HG02840 (cell line): Measurements from ENCODE around the gene PIP4K2A.

Source experiments
- ATAC-seq: cut with Tn5 transposase; IDR thresholded peaks from one replicate; pipeline ENCODE4 v1.9.1; 2021; ENCODE audit warnings: mild to moderate bottlenecking, moderate library complexity, moderate number of reproducible peaks; ENCODE audit not compliant: unreplicated experiment, low FRiP score

Gene PIP4K2A

GRCh38 chr10:22495396-22495795 is 219.0 kb downstream of the PIP4K2A start:
- ATAC-seq: no peak

GRCh38 chr10:22494007-22494406 is 220.4 kb downstream of the PIP4K2A start:
- no peak for ATAC-seq

GRCh38 chr10:22491931-22492615 is 222.3 kb downstream of the PIP4K2A start:
- no peak for ATAC-seq

- ATAC-seq: no peak
These were observed 222.9 kb downstream of the PIP4K2A start for GRCh38 chr10:22491480-22491879.

- no peak for ATAC-seq
These were observed 224.4 kb downstream of the PIP4K2A start for GRCh38 chr10:22489975-22490374.

GRCh38 chr10:22489467-22489866 is 224.9 kb downstream of the PIP4K2A start:
- ATAC-seq: no peak

GRCh38 chr10:22486431-22486830 is 227.9 kb downstream of the PIP4K2A start:
- no peak for ATAC-seq
